Measurements from ENCODE around the gene S100A7.

Gene S100A7

DNA sequence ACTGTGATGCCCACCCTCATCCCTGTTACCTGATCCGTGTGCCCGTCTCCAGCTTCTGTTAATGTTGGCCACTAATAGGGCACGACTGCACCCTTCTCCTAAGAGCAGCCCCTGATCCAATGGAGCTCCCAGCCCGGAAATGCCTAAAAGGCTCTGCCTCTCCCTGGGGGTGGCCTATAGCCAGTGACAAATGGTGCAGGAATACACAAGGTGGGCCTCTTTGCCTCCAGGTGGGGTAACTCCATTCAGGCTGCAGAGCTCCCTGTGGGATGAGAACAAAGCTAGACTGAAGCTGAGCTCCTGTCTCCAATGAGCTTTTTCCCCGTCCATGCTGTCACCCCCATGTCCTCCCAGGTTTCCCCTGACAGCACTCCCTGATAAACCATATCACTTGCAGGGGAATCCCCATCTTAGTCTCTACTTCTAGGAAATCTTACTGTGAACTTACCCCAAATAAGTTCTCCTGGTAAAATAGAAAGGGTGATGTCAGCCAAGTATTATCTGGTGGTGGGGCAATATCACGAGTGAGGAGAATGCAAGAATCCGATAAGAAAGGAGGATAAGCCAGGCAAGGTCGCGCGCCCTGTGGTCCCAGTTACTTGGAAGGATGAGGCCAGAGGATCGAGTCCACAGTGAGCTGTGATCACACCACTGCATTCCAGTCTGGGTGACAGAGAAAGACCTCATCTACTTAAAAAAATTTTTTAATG, 25.6 kb downstream of the S100A7 start:
- DNase-seq (ENCODE audit: low spot score) (no peak), ATAC-seq (ENCODE audit: low read depth) (no peak)
- H3K27ac ChIP-seq (ENCODE audit: poor library complexity, severe bottlenecking) = no peak overlapping the region
- H3K36me3 ChIP-seq (ENCODE audit: low read depth) = no peaks in the 10 kb centered on the region
- no peak for TF ChIP-seq CTCF (IDR thresholded peaks at IDR 0.05; ENCODE audit: poor library complexity, severe bottlenecking)
- no peak overlapping the region for H3K4me3 ChIP-seq (ENCODE audit: severe bottlenecking)
- H3K4me1 ChIP-seq (ENCODE audit: insufficient read depth, poor library complexity, severe bottlenecking) = no peaks in the 10 kb centered on the region
- no peaks in the 10 kb centered on the region for H3K9me3 ChIP-seq (ENCODE audit: severe bottlenecking)
- H3K27me3 ChIP-seq (ENCODE audit: insufficient read depth, poor library complexity, severe bottlenecking) = no peaks in the 10 kb centered on the region

DNA sequence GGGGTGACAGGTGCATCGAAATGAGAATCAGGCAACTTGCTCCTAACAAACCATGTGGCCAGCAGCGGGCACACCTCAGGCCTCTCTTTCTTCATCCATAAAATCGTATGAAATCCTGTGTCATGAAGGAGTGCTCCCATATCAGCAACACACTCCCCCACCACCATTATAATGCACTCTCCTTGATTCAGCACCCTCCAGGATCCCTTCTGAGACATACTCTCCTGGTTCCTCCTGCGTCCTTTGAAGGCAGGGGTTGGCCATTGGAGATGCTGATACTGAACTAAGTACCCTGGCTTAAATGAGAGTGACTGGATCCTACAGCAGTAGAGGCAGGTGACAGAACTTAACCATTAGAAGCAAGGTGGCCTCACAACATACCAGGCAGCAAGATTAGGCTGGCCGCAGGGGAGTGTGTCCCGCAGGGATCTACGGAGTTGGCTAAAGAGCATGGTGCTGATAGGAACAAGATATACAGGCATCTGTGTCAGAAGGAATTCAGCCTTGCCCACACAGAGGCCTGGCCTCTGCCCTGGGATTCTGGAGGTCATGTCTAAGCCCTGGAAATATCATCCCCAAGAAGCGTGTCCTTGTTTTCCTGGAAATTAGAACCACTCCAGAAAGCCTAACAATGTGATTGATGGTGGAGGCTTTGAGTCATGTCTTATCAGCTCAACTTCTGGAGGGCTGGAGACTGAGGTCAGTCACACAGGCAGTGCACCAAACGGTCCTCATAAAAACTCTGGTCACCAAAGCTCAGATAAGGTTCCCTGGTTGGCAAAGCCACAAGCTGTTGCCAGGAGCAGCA, 27.4 kb downstream of the S100A7 start:
- no peak for TF ChIP-seq CTCF (IDR thresholded peaks at IDR 0.05; ENCODE audit: poor library complexity, severe bottlenecking)
- Histone ChIP-seq H3K27ac (ENCODE audit: poor library complexity, severe bottlenecking) (no peak overlapping the region), H3K27me3 (ENCODE audit: insufficient read depth, poor library complexity, severe bottlenecking) (no peaks in the 10 kb centered on the region)

DNA sequence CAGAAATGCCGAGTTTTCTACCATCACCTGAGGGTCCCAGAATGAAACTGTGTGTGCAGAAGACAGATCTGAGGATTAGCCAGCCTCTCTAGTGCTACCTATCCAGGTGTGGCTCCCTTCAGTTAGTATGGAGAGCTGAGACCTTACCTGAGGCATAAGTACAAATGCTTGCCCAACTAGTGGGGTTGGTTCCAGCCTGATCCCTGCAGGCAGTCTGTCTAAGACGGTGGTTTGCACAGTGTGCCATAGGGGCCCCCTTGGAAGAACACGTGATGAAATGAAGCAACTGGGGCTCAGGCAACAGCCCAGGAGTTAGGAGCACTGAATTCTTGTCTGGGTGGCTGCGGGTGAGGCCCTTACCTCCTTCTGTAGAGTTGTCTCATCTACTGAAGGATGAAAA, 28.5 kb downstream of the S100A7 start:
- Histone ChIP-seq H3K36me3 (ENCODE audit: low read depth) (no peaks in the 10 kb centered on the region), H3K4me1 (ENCODE audit: insufficient read depth, poor library complexity, severe bottlenecking) (no peaks in the 10 kb centered on the region), H3K9me3 (ENCODE audit: severe bottlenecking) (no peaks in the 10 kb centered on the region), H3K27me3 (ENCODE audit: insufficient read depth, poor library complexity, severe bottlenecking) (no peaks in the 10 kb centered on the region), H3K4me3 (ENCODE audit: severe bottlenecking) (no peak overlapping the region), H3K27ac (ENCODE audit: poor library complexity, severe bottlenecking) (no peak overlapping the region)
- TF ChIP-seq CTCF (IDR thresholded peaks at IDR 0.05; ENCODE audit: poor library complexity, severe bottlenecking) = no peak
- ATAC-seq (ENCODE audit: low read depth) (no peak), DNase-seq (ENCODE audit: low spot score) (no peak)

More for the DNA sequence above, 27.4 kb downstream of the S100A7 start:
- no peaks in the 10 kb centered on the region for H3K4me1 ChIP-seq (ENCODE audit: insufficient read depth, poor library complexity, severe bottlenecking)
- no peaks in the 10 kb centered on the region for H3K36me3 ChIP-seq (ENCODE audit: low read depth)
- DNase-seq (ENCODE audit: low spot score) = no peak
- no peaks in the 10 kb centered on the region for H3K9me3 ChIP-seq (ENCODE audit: severe bottlenecking)
- no peak overlapping the region for H3K4me3 ChIP-seq (ENCODE audit: severe bottlenecking)
- ATAC-seq (ENCODE audit: low read depth) = no peak

- Histone ChIP-seq H3K36me3 (ENCODE audit: low read depth) (no peaks in the 10 kb centered on the region), H3K27me3 (ENCODE audit: insufficient read depth, poor library complexity, severe bottlenecking) (no peaks in the 10 kb centered on the region), H3K4me1 (ENCODE audit: insufficient read depth, poor library complexity, severe bottlenecking) (no peaks in the 10 kb centered on the region), H3K27ac (ENCODE audit: poor library complexity, severe bottlenecking) (no peak overlapping the region), H3K9me3 (ENCODE audit: severe bottlenecking) (no peaks in the 10 kb centered on the region), H3K4me3 (ENCODE audit: severe bottlenecking) (no peak overlapping the region)
- ATAC-seq (ENCODE audit: low read depth) = no peak
- no peak for TF ChIP-seq CTCF (IDR thresholded peaks at IDR 0.05; ENCODE audit: poor library complexity, severe bottlenecking)
- DNase-seq (ENCODE audit: low spot score) = no peak
Measured at GRCh38 chr1:153431427-153431826, 29.0 kb downstream of the S100A7 start.

- ATAC-seq (ENCODE audit: low read depth) = no peak
- H3K4me3 ChIP-seq (ENCODE audit: severe bottlenecking) = no peak overlapping the region
Measured at GRCh38 chr1:153431002-153431401, 29.4 kb downstream of the S100A7 start.

More at GRCh38 chr1:153431002-153431401, 29.4 kb downstream of the S100A7 start:
- Histone ChIP-seq H3K27me3 (ENCODE audit: insufficient read depth, poor library complexity, severe bottlenecking) (no peaks in the 10 kb centered on the region), H3K4me1 (ENCODE audit: insufficient read depth, poor library complexity, severe bottlenecking) (no peaks in the 10 kb centered on the region), H3K9me3 (ENCODE audit: severe bottlenecking) (no peaks in the 10 kb centered on the region), H3K36me3 (ENCODE audit: low read depth) (no peaks in the 10 kb centered on the region), H3K27ac (ENCODE audit: poor library complexity, severe bottlenecking) (no peak overlapping the region)
- TF ChIP-seq CTCF (IDR thresholded peaks at IDR 0.05; ENCODE audit: poor library complexity, severe bottlenecking) = no peak
- DNase-seq (ENCODE audit: low spot score) = no peak

Measured in RWPE2 (cell line).